IMR-90 (cell line): ENCODE results near the gene ITFG1.

Source experiments
- BHLHE40 ChIP-seq: fragments of 150-350 bp; IDR thresholded peaks from 2 replicates; pipeline ENCODE4 v1.6.1; 2016; ENCODE audit warnings: mild to moderate bottlenecking, low read depth, low read length
- CTCF ChIP-seq: conservative IDR thresholded peaks from 2 replicates; pipeline ENCODE4 v1.5.1; 2012; ENCODE audit warnings: mild to moderate bottlenecking, low read depth, low read length, improper control_type of control experiment
- POLR2A ChIP-seq: IDR thresholded peaks from 2 replicates; pipeline ENCODE4 v1.6.1; 2012; ENCODE audit warnings: mild to moderate bottlenecking, low read depth, low read length
- RFX5 ChIP-seq: IDR thresholded peaks from 2 replicates; pipeline ENCODE4 v1.8.0; 2012; ENCODE audit warnings: low read depth, mild to moderate bottlenecking, low read length, moderate library complexity

GRCh38 chr16:47374629-47375028 lies 86.2 kb downstream of the ITFG1 start:
- TF ChIP-seq CTCF = no peak
- no peak for TF ChIP-seq RFX5
- TF ChIP-seq BHLHE40 = no peak
- TF ChIP-seq POLR2A = no peak
